Gastrocnemius medialis (tissue), 4 donors: ENCODE measurements around the gene ADAMTS2. TPM values are rescaled to one million over a fixed set of nuclear protein-coding genes. Genes with fewer than 3 reads are reported as not detected.

Source experiments
- ATAC-seq, 2 donors: fragments of 150-250 bp; one replicate each; pipeline ENCODE4 v1.9.1; 2016
- DNase-seq, 2 donors: peaks; one replicate each; pipeline ENCODE4 v3.0.0-alpha.2; 2019
- H3K27ac ChIP-seq, 4 donors: fragments of 200-600 bp; sonication (generic); 1 replicate in 1 of 4; 2 replicates in 3 of 4; pipeline ENCODE4 v1.5.1; 2016 to 2018; ENCODE audit warnings: mild to moderate bottlenecking in 2 of 4, moderate library complexity in 1 of 4
- H3K27me3 ChIP-seq, 3 donors: fragments of 200-600 bp; sonication (generic) in 2 of 3; 1 replicate in 1 of 3; 2 replicates in 2 of 3; pipeline versions ENCODE4 v1.5.1 to v1.6.0; 2016 to 2019; ENCODE audit warnings: mild to moderate bottlenecking in 1 of 3, moderate library complexity in 1 of 3
- H3K36me3 ChIP-seq, 2 donors: fragments of 200-600 bp; sonication (generic) in 1 of 2; one replicate each; pipeline ENCODE4 v1.5.1; 2017 to 2018
- H3K4me1 ChIP-seq, 2 donors: fragments of 200-600 bp; sonication (generic) in 1 of 2; one replicate each; pipeline ENCODE4 v1.5.1; 2016 to 2017; ENCODE audit warnings: mild to moderate bottlenecking in 2 of 2
- H3K4me3 ChIP-seq, 4 donors: fragments of 200-600 bp; sonication (generic) in 3 of 4; 1 replicate in 1 of 4; 2 replicates in 3 of 4; pipeline ENCODE4 v1.5.1; 2016 to 2019; ENCODE audit warnings: mild to moderate bottlenecking in 2 of 4
- H3K9me3 ChIP-seq, 3 donors: fragments of 200-600 bp; sonication (generic) in 2 of 3; 1 replicate in 1 of 3; 2 replicates in 2 of 3; pipeline ENCODE4 v1.5.1; 2016 to 2019
- CTCF ChIP-seq, 5 experiments: fragments of 450-650 bp in 3 of 5; fragments of 200-600 bp in 2 of 5; sonication (generic) in 2 of 5; IDR thresholded peaks in 4 of 5; conservative IDR thresholded peaks in 1 of 5; 1 replicate in 4 of 5; 2 replicates in 1 of 5; pipeline ENCODE4 v1.5.1; 2016 to 2019; ENCODE audit warnings: antibody characterized with exemption in 5 of 5, mild to moderate bottlenecking in 3 of 5, moderate library complexity in 3 of 5
- POLR2A ChIP-seq, 2 donors: fragments of 450-650 bp; IDR thresholded peaks; one replicate each; pipeline ENCODE4 v1.6.1; 2017; ENCODE audit warnings: antibody characterized with exemption in 2 of 2, mild to moderate bottlenecking in 2 of 2, moderate library complexity in 2 of 2
- in situ Hi-C, 4 donors: fragments of 200-750 bp; cut with MboI; loops; one replicate each; pipeline versions ENCODE4 v1.15.0 to v1.8.0; 2017; ENCODE audit warnings: low sequenced_read_pairs in 4 of 4
- intact Hi-C: fragments of 100-400 bp; cut with DNase I; formaldehyde crosslinking; loops from one replicate; pipeline ENCODE4 v1.15.1; 2023; ENCODE audit warnings: low total_unique reads
- total RNA-seq, 4 donors: library from RNA; depleted of rRNA; stranded (reverse); fragments of >200 nt; gene quantifications; one replicate each; pipeline versions ENCODE4 v1.1.0 to v1.2.3, GENCODE V29; 2016

ADAMTS2 gene
- total RNA-seq, 4 donors from 2014 or later = 0.78 to 3.8 (median 2.0) TPM

GRCh38 chr5:179318221-179318955 lies 26.9 kb downstream of the ADAMTS2 start:
- intact Hi-C loops = no loop called here
- no peaks in the 10 kb centered on the region for H3K27me3 ChIP-seq
- in situ Hi-C loops = no loop called here
- H3K27ac ChIP-seq = no peak overlapping the region
- H3K9me3 ChIP-seq = no peaks in the 10 kb centered on the region
- DNase-seq (peak in 1 of 2 donors; percentile 7), ATAC-seq (no peak)
- H3K4me1 ChIP-seq = peaks cover 10 to 11% of the 10 kb centered on the region in 2 donors
- no peak overlapping the region for H3K4me3 ChIP-seq
- no peak for TF ChIP-seq POLR2A (IDR thresholded peaks at IDR 0.05)
- TF ChIP-seq CTCF (IDR thresholded peaks at IDR 0.05 in 4 of 5, conservative IDR thresholded peaks at IDR 0.05 in 1 of 5) = no peak
- no peaks in the 10 kb centered on the region for H3K36me3 ChIP-seq

GRCh38 chr5:179317411-179318220 lies 27.6 kb downstream of the ADAMTS2 start:
- H3K27ac ChIP-seq = no peak overlapping the region
- intact Hi-C loops = no loop called here
- no peaks in the 10 kb centered on the region for H3K9me3 ChIP-seq
- H3K27me3 ChIP-seq = no peaks in the 10 kb centered on the region
- ATAC-seq (no peak), DNase-seq (peak in 1 of 2 donors; percentile 6)
- in situ Hi-C loops = no loop called here
- no peak for TF ChIP-seq POLR2A (IDR thresholded peaks at IDR 0.05)
- no peak for TF ChIP-seq CTCF (IDR thresholded peaks at IDR 0.05 in 4 of 5, conservative IDR thresholded peaks at IDR 0.05 in 1 of 5)
- no peak overlapping the region for H3K4me3 ChIP-seq
- peaks cover 5 to 10% of the 10 kb centered on the region in 2 donors for H3K4me1 ChIP-seq
- H3K36me3 ChIP-seq = no peaks in the 10 kb centered on the region

- no peak overlapping the region for H3K4me3 ChIP-seq
- H3K4me1 ChIP-seq = peaks cover 3 to 10% of the 10 kb centered on the region in 2 donors
- TF ChIP-seq CTCF (IDR thresholded peaks at IDR 0.05 in 4 of 5, conservative IDR thresholded peaks at IDR 0.05 in 1 of 5) (no peak), POLR2A (IDR thresholded peaks at IDR 0.05) (no peak)
- in situ Hi-C loops (no loop called here), intact Hi-C loops (no loop called here)
- no peaks in the 10 kb centered on the region for H3K9me3 ChIP-seq
- H3K27ac ChIP-seq = no peak overlapping the region
- H3K36me3 ChIP-seq = no peaks in the 10 kb centered on the region
- ATAC-seq (no peak), DNase-seq (no peak)
- H3K27me3 ChIP-seq = no peaks in the 10 kb centered on the region
Measured at GRCh38 chr5:179316982-179317381, 28.3 kb downstream of the ADAMTS2 start.

GRCh38 chr5:179316111-179316551 lies 29.1 kb downstream of the ADAMTS2 start:
- Histone ChIP-seq H3K9me3 (no peaks in the 10 kb centered on the region), H3K27me3 (no peaks in the 10 kb centered on the region), H3K4me3 (no peak overlapping the region), H3K4me1 (peaks cover 3 to 10% of the 10 kb centered on the region in 2 donors), H3K27ac (no peak overlapping the region), H3K36me3 (no peaks in the 10 kb centered on the region)
- ATAC-seq (no peak), DNase-seq (peak in 1 of 2 donors; percentile 6)
- in situ Hi-C loops = no loop called here
- TF ChIP-seq POLR2A (IDR thresholded peaks at IDR 0.05) (no peak), CTCF (IDR thresholded peaks at IDR 0.05 in 4 of 5, conservative IDR thresholded peaks at IDR 0.05 in 1 of 5) (no peak)
- intact Hi-C loops = no loop called here
